HL-60 (cell line): Measurements from ENCODE around the gene DLX3.

Experiments used
- CTCF ChIP-seq: IDR thresholded peaks from one replicate; pipeline ENCODE4 v1.5.1; 2011; ENCODE audit warnings: low read length, control low read depth, inconsistent platforms; ENCODE audit not compliant: insufficient read depth
- GABPA ChIP-seq: IDR thresholded peaks from 2 replicates; pipeline ENCODE4 v1.6.1; 2012; ENCODE audit warnings: low read depth

DNA sequence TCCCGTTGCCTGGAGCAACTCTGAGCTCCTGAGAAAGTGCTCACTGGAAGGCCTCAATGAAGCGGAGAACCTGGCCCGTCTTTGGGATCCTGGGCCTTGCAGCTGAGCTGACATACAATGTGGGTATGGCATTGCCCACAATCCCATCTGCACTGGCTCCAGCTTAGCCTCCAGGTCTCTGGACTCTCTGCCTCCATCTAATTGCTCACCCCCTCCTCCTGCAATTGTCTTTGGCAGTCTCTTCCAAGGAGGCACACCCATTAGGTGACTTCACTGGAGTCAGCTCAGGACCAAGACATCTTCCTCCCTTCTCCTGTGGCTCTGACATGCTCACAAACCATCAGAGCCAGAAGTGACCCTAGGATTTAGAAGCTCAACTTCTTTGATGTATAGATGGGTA, 24.5 kb downstream of the DLX3 start:
- TF ChIP-seq CTCF (no peak), GABPA (no peak)
